ENCODE measurements around the gene ASPN.

The ASPN gene

DNA sequence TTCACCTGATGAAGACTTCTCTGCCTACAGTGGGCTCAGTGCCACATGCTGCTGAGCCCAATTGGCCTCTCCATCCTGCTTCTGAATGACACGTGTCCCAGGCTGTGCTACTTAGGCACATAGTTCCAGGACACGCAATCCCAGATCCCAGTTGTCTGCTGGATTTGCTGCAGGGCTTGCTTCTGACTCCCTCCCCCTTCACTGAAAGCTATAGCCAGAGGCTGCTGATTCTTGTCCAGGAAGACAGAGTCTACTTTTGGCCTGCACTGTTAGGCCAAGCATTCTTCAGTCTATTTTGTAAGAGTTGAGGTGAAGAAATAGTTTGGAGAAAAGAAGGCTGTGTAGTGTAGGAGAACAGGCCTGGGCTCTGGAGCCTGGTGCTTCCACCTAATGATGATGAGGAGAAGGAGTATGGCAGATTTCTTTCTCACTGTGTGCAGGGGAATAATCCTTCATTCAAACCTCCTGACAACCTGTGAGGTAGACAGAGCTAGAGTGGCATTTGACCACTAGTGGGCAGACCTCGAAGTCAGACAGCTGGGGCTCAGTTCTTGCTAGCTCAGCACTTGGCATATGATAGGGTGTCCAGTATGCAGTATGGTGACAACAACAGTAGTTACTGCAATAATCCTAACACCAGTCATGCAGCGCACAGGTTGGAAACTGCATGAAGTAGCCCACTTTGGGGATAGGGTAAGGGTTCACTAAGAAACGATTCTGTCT lies 19.5 kb upstream of the ASPN start:
- TF ChIP-seq, protein P1, sequence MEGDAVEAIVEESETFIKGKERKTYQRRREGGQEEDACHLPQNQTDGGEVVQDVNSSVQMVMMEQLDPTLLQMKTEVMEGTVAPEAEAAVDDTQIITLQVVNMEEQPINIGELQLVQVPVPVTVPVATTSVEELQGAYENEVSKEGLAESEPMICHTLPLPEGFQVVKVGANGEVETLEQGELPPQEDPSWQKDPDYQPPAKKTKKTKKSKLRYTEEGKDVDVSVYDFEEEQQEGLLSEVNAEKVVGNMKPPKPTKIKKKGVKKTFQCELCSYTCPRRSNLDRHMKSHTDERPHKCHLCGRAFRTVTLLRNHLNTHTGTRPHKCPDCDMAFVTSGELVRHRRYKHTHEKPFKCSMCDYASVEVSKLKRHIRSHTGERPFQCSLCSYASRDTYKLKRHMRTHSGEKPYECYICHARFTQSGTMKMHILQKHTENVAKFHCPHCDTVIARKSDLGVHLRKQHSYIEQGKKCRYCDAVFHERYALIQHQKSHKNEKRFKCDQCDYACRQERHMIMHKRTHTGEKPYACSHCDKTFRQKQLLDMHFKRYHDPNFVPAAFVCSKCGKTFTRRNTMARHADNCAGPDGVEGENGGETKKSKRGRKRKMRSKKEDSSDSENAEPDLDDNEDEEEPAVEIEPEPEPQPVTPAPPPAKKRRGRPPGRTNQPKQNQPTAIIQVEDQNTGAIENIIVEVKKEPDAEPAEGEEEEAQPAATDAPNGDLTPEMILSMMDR (IDR thresholded peaks at IDR 0.05; ENCODE audit: insufficient read depth, low read length, missing control alignments) = peak; percentile 33
- ChIA-PET POLR2A (no interaction called here), CTCF (interaction anchor here (0.6 to 2.8 kb wide), 6 partner anchors 9 to 361 kb away, joined by 3 to 7 read pairs (median 3); partner anchors contain the start of genes CENPP and NOL8)
- H3K4me3 ChIP-seq (ENCODE audit: low read depth, low read length) = no peak overlapping the region
- DNase-seq (ENCODE audit: low read depth, low spot score) = no peak

DNA sequence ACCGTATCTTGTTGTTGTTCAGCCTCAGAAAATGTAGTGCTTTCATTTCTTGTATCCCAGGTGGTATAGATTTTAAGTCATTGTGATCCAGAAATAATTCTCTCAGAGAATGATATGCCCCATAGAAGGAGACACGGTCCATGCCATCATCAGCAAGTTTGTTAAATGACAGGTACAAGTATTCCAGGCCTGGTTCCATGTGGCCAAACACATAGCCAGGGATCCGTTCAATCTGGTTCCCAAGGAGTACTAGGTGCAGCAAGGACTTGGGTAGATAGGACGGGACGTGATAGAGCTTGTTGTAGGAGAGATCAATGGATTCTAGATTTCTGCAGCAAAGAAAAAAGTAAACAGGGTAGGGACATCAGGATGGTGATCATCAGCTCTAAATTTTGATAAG lies 18.4 kb upstream of the ASPN start:
- TF ChIP-seq, protein P1 (IDR thresholded peaks at IDR 0.05; ENCODE audit: insufficient read depth, low read length, missing control alignments) = no peak
- ChIA-PET POLR2A (no interaction called here), CTCF (interaction anchor here (1.3 kb wide), 1 partner anchor 10 kb away, joined by 6 read pairs; no protein-coding TSS in a partner anchor)

GRCh38 chr9:92499701-92500100 lies 17.4 kb upstream of the ASPN start:
- TF ChIP-seq, protein P1 (IDR thresholded peaks at IDR 0.05; ENCODE audit: insufficient read depth, low read length, missing control alignments) = no peak
- POLR2A ChIA-PET = no interaction called here
- H3K4me3 ChIP-seq (ENCODE audit: low read depth, low read length) = no peak overlapping the region
- CTCF ChIA-PET = interaction anchor here (1.3 kb wide), 1 partner anchor 9 kb away, joined by 6 read pairs; no protein-coding TSS in a partner anchor
- DNase-seq (ENCODE audit: low read depth, low spot score) = no peak

More for the DNA sequence above, 18.4 kb upstream of the ASPN start:
- no peak for DNase-seq (ENCODE audit: low read depth, low spot score)
- no peak overlapping the region for H3K4me3 ChIP-seq (ENCODE audit: low read depth, low read length)

DNA sequence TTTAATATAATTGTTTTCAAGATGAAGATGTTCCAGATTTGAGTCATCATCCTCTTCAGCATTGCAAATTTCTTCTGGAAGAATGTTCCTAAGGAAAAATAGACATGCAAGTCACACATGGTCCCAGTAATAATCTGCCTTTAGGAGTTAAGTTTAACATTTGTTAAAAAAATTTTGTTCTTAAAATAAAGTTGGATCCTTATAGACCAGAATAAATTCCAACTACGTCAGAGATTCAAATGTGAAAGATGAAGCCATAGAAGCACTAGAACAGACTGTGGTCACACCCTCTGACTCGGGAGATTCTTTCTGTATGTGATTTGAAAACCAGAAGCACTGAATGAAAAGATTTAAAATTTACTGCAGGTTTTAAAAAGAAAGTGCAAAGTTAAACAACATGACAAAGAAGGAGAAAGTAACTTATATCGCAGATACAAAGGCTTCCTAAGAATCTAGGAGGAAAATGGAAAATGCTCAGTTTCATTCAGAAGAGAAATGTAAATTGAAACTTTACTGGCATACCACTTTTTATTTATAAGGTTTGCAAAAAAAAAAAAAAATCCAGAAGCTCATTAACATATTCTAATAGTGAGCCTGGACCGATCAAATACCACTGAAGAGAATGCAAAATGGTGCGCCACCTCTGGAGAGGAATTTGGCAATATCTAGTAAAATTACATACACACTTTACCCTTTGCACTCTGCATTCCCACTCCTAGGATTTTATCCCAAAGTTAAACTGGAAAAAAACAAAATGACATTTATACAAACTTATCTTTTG lies 14.3 kb upstream of the ASPN start:
- no peak overlapping the region for H3K4me3 ChIP-seq (ENCODE audit: low read depth, low read length)
- TF ChIP-seq, protein P1 (IDR thresholded peaks at IDR 0.05; ENCODE audit: insufficient read depth, low read length, missing control alignments) = no peak
- DNase-seq (ENCODE audit: low read depth, low spot score) = no peak
- POLR2A ChIA-PET = no interaction called here
- CTCF ChIA-PET = interaction anchor here (0.8 to 2.3 kb wide), 2 partner anchors 8 to 170 kb away, joined by 3 to 10 read pairs; partner anchors contain the start of gene CENPP

DNA sequence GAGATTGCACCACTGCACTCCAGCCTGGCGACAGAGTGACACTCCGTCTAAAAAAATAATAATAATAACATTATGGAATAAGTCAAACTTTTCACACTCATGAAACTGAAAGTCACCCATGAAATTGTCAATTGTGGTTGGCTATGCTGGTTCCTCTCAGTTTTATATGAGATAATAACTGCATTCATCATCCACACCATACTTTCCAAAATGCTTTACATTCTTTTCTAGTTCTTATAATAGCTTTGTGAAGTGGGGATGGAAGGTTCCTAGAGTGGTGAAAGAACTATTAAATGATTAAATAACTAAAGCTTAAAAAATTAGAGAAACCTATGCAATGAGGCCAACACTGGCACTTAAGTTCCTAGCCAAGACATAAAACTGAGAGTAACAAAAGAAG lies 12.6 kb upstream of the ASPN start:
- H3K4me3 ChIP-seq (ENCODE audit: low read depth, low read length) = no peak overlapping the region
- no peak for DNase-seq (ENCODE audit: low read depth, low spot score)
- TF ChIP-seq, protein P1 (IDR thresholded peaks at IDR 0.05; ENCODE audit: insufficient read depth, low read length, missing control alignments) = no peak
- ChIA-PET POLR2A (no interaction called here), CTCF (interaction anchor here (1.2 to 2.3 kb wide), 2 partner anchors 10 to 140 kb away, joined by 3 to 10 read pairs; no protein-coding TSS in a partner anchor)
